Measurements from ENCODE around the gene SULT4A1.

The SULT4A1 gene

GRCh38 chr22:43892183-43892894, 30.0 kb upstream of the SULT4A1 start:
- TF ChIP-seq CTCF (conservative IDR thresholded peaks at IDR 0.05; ENCODE audit: low read depth, low read length), result no peak
- no peak for DNase-seq (ENCODE audit: low read depth)
- no peak overlapping the region for H3K4me3 ChIP-seq (ENCODE audit: low read depth, low read length)

GRCh38 chr22:43891360-43892182, 29.3 kb upstream of the SULT4A1 start, which contains the start of gene PNPLA5:
PNPLA5 (minus strand) TSS chr22:43892013; CDS start chr22:43891880, 133 bp downstream.
- no peak within 1 kb of the TSS for H3K4me3 ChIP-seq (ENCODE audit: low read depth, low read length)
- DNase-seq (ENCODE audit: low read depth), result peak; percentile 9
- TF ChIP-seq CTCF (conservative IDR thresholded peaks at IDR 0.05; ENCODE audit: low read depth, low read length), result no peak

GRCh38 chr22:43890901-43891331, 28.6 kb upstream of the SULT4A1 start:
- no peak for DNase-seq (ENCODE audit: low read depth)
- TF ChIP-seq CTCF (conservative IDR thresholded peaks at IDR 0.05; ENCODE audit: low read depth, low read length), result no peak
- no peak overlapping the region for H3K4me3 ChIP-seq (ENCODE audit: low read depth, low read length)

GRCh38 chr22:43889860-43890253, 27.5 kb upstream of the SULT4A1 start:
- TF ChIP-seq CTCF (conservative IDR thresholded peaks at IDR 0.05; ENCODE audit: low read depth, low read length), result peak; percentile 52
- H3K4me3 ChIP-seq (ENCODE audit: low read depth, low read length), result no peak overlapping the region
- peak; percentile 55 for DNase-seq (ENCODE audit: low read depth)

GRCh38 chr22:43889201-43889859, 27.0 kb upstream of the SULT4A1 start:
- DNase-seq (ENCODE audit: low read depth), result no peak
- no peak for TF ChIP-seq CTCF (conservative IDR thresholded peaks at IDR 0.05; ENCODE audit: low read depth, low read length)
- H3K4me3 ChIP-seq (ENCODE audit: low read depth, low read length), result no peak overlapping the region

- DNase-seq (ENCODE audit: low read depth), result no peak
- no peak for TF ChIP-seq CTCF (conservative IDR thresholded peaks at IDR 0.05; ENCODE audit: low read depth, low read length)
- no peak overlapping the region for H3K4me3 ChIP-seq (ENCODE audit: low read depth, low read length)
Measured at GRCh38 chr22:43888740-43889139, 26.4 kb upstream of the SULT4A1 start.

All from choroid plexus epithelial cell (primary cell).